NCI-H187 treated with DMSO at 0.1 percent for 48 hours (cell line): Measurements from ENCODE around the gene VPS11.
A peak's percentile ranks its signal among the peaks of the same experiment; 100 is the strongest.
"Not testable (repeated sequence)": the region's sequence is repeated elsewhere in the genome, so short reads cannot be mapped to it uniquely, and the experiment has no call there.

Experiments
- DNase-seq: peaks from one replicate; lab custom pipeline; 2025; lab: John Stamatoyannopoulos, UW

The VPS11 gene

DNA sequence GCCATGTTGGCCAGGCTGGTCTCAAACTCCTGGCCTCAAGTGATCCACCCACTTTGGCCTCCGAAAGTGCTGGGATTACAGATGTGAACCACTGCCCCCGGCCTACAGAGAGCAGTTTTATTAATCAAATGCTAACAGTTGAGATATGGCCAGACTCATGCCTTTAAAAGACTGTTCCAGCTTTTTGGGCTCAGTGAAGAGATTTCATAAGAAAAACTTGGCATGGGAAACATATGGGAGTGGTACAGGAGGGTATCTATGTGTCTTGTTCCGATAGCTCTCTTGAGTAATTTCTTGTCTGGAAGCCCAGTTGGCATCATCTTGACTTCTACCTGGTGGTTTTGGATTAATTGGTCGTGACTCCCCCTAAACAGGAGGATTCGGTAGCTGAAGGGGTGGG, 28.7 kb upstream of the VPS11 start:
- DNase-seq, result no peak

DNA sequence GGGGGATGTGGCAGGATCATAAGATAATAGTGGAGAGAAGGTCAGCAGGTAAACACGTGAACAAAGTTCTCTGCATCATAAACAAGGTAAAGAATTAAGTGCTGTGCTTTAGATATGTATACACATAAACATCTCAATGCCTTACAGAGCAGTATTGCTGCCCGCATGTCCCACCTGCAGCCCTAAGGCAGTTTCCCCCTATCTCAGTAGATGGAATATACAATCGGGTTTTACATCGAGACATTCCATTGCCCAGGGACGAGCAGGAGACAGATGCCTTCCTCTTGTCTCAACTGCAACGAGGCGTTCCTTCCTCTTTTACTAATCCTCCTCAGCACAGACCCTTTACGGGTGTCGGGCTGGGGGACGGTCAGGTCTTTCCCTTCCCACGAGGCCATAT, 28.1 kb upstream of the VPS11 start:
- DNase-seq, result not testable (repeated sequence)

DNA sequence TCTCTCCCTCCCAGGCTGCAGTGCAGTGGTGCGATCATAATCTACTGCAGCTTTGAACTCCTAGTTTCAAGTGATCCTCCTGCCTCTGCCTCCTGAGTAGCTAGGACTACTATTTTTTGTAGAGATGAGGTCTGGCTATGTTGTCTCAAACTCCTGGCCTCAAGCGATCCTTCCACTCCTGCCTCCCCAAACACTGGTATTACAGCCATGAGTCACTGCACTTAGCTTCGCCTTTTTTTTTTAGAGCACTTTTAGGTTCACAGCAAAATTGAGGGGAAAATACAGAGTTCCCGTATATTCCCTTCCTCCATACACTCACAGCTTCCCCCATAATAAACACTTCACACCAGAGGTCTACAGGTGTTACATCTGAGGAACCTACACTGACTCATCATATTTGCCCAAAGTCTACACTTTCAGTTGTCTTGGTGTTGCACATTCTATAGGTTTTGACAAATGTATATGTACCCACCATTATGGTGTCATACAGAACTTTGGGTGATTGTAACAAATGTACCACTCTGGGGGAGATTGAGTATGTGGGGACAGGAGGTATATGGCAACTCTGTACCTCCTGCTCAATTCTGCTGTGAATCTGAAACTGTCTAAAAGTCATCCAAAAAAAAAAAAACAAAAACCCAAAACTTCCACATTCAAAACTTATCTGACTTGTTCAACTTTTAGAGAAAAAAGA, 25.6 kb upstream of the VPS11 start:
- DNase-seq, result no peak

DNA sequence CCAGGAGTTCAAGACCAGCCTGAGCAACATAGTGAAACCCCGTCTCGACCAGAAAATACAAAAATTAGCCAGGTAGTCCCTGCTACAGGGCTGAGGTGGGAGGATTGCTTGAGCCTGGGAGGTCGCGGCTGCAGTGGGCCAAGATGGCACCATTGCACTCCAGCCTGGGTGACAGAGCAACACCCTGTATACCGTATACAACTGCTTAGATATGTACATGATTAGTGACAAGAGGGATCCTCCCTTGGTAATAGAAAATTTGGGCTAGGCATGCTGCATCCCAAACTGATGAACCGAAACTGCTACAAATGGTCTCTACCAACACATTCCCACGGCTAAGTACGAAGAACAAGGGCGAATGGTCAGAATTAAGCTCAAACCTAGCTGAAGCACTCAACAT, 24.7 kb upstream of the VPS11 start:
- no peak for DNase-seq

DNA sequence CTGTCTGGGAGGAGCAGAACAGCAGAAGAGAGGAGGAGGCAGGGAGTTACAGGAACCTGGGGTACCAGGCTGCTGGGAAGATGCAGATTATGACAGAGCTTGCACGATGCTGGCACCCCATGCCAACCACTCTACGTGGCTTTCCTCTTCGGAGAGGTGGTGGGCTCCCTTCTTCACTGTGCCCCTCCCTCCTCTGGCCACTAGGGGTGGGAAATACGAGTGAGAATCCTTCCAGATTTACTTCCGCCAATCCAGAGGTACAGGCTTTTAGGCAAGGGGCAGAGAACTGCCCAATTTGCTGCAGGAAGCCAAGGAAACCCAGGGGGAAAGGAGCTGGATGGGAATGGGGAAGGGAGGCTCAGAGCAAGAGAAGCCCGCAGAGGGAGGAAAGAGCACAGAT, 22.9 kb upstream of the VPS11 start:
- no peak for DNase-seq

DNA sequence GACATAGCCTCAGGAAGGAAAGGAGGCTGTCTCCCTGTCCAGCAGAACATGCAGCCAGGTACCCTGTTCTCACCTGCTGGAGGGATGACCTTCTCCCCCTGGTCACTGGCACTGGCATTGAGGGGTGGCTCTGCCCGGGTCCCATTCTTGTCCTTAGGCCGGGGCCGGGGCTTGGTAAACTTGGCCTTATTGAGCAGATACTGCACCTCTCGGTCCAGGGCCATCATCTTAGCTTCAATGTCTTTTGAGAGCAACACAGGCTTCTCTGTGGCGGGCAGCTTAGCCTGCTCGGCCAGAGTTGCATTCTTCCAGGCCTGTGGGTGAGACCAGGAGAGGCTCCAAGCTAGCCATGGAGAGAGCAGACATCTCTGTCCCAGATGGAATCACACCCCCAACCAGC, 21.1 kb upstream of the VPS11 start:
- DNase-seq, result no peak

DNA sequence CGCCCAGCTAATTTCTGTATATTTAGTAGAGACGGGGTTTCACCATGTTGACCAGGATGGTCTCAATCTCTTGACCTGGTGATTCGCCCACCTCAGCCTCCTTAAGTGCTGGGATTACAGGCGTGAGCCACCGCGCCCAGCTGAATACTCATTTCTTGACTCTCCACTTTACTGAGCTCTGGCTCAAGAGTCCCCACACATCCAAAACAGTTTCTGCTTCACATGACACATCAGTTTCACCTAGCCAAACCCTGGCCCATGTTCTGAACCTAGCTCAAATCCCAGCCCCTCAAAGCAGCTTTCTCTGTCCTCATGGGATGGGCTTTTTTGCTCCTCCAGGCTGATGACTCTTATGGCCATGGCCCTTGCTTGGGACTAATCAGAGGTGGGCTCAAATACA, 20.4 kb upstream of the VPS11 start:
- no peak for DNase-seq

DNA sequence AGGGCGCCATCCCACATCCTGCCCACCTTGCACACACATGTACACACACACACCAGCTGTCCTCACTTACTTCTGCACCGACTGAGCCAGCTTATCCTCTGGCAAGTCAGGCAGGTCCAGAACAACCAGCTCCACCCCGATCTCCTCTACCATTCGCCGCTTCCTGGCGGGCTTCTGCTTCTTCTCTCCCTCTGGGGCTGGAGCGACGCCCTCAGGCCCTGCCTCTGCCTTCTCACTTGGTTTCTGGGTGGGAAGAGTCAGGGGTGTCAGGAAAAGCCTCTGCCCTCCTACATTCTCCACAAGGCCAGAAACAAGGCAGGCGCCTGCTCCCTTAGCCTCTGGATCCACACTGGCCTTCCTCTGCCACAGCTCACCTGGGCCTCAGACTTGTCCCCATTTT, 19.0 kb upstream of the VPS11 start:
- no peak for DNase-seq

DNA sequence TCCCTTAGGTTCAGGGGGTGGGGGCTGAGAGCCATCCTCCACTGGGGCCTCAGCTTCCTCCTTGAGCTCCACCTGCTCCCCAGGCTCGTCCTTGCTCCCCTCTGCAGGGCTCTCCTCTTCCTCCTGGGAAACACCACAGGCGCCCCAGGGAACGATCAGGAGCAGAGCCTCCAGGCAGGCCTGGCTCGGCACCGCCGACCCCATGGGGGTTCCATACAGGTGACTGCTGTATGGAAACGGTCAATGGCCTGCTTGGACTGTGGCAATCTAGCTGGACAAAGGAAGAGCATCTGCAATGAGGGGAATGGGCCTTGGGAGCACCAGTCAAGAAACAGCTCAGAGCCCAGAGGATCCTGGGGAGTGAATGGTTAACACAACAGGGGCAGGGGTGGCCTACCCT, 18.5 kb upstream of the VPS11 start:
- DNase-seq, result no peak

DNA sequence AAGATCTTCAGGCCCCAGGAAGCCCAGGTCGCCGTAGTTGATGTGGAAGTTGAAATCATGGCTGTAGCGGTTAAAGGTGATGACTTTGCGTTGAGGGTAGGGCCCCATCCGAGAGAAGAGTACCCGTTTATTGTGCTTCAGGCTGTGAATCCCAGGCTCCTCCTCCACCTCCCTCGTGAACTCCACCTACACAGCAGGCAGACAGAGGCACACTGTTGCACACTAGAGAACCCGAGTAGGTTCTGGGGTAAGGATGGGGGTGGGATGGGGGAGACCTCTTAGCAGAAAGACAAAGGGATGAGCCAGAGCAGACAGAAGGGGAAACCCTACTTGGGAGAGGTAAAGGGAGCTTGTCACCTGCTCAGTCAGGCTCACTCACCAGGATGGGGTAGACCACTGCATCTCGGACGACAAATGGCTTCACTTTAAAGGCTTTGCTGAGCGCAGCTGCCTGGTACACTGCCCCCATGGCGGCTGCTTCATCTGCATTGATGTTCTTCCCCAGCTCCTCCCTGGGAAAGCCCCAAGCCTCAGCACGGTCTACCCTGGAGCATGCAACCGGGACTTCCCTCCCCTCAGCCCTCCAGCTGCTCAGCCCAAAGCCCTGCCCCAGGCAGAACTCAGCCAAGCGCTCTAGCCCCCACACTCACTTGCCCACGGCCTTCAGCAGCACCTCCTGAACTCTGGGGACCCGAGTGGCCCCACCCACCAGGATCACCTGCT, 16.0 kb upstream of the VPS11 start:
- no peak for DNase-seq

DNA sequence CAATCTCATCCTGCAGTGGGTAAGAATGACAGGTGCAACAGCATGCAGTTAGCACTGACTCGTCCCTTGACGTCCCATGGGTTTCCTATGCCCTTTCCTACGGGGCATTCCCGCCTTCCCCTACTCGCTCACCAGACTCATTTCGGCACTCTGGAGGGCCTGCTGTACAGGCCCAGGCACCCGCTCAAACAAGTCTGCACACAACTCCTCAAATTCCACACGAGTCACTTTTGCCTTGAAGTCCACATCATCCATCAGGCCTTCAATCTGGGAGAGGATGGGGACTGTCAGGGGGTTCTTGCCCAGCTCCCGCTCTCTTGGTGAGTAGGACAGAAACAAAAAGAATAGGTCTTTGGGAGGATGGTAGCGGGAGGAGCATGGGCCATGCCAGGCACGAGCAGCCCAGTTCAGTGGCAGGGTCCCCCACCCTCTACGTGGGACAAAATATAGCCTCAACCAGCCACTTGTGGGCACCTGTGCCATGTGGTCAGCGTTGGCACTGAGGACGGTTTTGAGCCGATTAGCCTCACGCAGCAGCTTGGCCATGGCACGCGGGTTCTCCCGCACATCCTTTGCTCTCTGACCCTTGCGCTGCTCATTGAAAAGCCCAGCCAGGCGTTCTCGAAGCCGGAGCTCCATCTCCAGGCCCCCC, 15.3 kb upstream of the VPS11 start:
- no peak for DNase-seq

DNA sequence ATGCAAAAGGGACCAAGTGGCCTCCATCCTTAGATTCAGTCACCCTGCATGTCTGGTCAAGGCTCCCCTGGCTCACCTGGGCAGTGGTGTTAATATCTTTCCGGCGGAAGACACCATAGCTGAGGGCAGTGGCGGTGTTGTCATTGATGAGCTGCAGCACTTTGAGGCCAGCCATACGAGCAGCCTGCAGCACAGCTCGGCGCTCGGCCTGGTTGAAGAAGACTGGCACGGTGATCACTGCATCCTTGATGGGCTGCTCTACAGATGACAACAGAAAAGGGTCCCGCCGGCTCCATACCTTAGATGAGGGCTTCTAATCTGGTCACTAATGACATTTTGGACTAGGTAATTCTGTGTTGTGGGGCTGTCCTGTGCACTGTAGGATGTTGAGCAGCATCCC, 13.2 kb upstream of the VPS11 start:
- no peak for DNase-seq

DNA sequence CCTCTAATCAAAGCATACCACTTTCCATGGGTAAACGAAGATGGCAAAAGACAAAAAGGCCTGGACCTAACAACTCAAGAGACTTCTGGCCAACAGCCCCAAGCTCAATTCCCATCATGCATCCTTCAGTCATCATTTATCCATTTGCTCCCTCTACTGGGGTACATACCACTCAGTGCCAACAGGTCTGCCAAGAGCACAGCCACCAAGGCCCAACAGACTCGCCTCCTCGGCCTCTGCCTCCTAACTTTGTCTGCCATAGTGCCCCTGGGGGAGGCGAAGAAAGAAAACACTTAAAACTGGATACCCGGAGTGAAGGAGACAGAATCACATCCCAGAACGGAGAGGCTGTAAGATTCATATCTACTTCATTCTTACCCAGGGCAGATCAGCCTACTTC, 11.7 kb upstream of the VPS11 start:
- DNase-seq, result no peak

DNA sequence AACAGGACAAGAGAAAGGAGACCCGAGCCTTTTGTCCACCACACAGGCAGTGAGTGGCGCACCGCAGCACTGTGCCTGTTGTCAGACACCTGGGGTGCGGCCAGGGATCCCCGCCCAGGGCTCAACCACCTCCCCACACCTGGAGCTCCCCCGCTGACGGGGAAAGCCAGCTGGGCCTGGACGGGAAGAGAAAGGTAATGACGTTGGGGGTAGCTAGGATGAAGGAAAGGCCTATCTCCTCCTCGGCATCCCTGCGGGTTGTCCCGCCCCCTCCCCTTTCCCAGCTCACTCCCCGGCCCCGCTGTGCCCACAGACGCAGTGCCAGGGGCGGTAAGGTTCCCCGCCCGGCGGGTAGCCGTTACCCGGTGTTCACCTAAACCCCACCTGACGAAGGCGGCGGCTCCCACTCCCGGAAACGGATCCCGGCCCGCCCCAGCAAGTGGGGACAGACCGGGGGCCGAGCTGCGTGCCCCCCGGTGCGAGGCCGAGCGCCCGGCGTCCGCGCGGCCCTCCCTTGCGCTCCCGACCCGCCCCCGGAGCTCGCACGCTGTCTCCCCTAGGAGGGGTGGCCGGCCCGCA, 11.1 kb upstream of the VPS11 start:
- no peak for DNase-seq

DNA sequence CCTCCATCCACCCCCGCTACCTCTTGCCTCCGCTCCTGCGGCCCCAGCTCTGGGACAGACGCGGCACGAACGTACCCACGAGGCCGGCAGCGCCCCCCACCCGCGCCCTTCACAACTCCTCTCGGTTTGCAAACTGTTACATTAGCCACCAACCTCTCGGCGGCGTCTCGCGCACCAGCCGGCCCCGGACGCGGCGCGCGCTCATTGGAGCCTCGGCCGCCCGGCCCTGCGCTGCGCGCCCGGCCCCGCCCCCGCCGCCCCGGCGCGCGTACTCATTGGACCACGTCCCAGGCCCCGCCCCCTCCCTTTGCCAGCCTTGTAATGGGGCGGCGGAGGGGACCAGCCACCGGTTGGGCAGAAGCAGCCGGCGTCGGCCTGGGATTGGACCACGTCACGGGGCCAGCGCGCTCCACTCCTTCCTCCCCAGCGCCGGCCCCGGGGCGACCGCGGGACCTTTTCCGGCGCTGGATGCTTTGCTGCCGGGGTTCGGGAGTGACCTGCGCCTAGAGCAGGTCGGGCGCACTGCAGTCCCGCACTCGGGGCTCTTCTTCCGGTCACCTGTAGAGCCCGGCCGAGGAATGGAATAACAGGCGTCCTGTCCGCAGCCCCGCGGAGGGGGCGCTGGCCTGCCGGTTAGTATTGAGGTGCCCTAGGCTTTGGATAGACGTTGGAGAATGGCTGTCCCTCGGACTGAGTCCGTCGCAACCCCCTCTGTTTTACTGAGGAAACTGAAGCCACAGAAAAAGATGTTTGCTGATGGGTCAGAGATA, 10.4 kb upstream of the VPS11 start, which contains the start of gene HYOU1:
TSS of gene HYOU1 (minus strand) at position 206 of the 770 bp plus-strand sequence. CDS start 1,045 bp downstream, outside the sequence.
- DNase-seq, result peak; percentile 73

DNA sequence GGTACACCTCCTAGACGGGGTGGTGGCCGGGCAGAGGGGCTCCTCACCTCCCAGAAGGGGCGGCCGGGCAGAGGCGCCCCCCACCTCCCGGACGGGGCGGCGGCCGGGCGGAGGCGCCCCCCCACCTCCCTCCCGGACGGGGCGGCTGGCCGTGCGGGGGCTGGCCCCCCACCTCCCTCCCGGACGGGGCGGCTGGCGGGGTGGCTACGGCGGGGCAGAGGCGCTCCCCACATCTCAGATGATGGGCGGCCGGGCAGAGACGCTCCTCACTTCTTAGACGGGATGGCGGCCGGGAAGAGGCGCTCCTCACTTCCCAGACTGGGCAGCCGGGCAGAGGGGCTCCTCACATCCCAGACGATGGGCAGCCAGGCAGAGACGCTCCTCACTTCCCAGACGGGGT, 8.5 kb upstream of the VPS11 start:
- DNase-seq, result not testable (repeated sequence)

DNA sequence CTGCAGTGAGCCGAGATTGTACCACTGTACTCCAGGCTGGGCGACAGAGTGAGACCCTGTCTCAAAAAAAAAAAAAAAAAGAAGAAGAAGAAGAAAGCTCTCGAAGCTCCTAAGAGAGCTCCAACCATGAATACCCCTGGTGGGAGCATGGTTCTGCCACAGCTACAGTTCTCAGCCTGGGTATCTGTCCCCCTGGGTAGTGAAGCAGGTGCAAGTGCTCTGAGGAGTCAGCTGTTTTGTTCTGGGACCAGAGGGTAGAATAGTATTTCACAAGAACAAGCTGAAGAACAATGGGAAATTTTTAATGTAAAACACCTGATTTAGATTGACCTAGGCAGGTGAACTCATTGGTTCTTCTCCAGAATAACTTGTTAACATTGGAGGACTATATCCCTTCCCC, 6.4 kb upstream of the VPS11 start:
- DNase-seq, result no peak

DNA sequence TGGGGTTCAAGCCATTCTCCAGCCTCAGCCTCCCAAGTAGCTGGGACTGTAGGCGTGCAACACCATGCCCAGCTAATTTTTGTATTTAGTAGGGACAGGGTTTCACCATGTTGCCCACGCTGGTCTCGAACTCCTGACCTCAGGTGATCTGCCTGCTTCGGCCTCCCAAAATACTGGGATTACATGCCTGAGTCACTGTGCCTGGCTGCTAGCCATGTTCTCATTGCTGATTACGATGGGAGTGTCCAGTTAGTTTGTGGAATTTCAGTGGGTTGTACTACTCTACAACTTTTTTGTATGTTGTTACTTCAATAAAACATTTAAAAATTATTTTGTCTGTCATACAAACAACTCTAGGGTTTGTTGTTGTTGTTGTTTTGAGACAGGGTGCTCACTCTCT, 4.8 kb upstream of the VPS11 start:
- no peak for DNase-seq

DNA sequence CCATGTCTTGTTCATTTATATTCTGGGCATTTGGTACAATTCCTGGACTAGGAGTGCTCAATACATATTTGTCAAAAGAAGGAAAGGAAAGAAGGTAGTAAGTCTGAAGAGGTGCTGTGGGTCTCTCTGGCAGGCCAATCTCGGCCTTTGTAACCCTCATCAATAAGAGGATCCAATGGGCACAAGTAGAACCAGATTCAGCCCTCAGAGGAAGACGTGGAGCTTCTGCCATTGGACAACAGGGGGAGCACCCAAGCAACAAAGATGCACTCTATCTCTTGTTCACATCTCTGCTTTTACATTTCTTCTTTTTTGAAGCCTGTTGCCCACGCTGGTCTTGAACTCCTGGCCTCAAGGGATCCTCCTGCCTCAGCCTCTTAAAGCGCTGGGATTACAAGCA, 2.2 kb upstream of the VPS11 start:
- DNase-seq, result no peak

DNA sequence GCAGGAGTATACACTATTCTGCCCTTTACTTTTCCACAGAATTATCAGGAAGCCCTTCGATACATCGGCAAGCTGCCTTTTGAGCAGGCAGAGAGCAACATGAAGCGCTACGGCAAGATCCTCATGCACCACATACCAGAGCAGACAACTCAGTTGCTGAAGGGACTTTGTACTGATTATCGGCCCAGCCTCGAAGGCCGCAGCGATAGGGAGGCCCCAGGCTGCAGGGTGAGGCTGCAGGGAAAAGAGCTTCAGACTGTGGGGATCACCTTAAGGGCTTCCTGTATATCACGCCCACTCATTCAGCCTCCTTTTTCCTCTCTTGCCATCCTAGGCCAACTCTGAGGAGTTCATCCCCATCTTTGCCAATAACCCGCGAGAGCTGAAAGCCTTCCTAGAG, 10.2 kb downstream of the VPS11 start:
- DNase-seq, result no peak

DNA sequence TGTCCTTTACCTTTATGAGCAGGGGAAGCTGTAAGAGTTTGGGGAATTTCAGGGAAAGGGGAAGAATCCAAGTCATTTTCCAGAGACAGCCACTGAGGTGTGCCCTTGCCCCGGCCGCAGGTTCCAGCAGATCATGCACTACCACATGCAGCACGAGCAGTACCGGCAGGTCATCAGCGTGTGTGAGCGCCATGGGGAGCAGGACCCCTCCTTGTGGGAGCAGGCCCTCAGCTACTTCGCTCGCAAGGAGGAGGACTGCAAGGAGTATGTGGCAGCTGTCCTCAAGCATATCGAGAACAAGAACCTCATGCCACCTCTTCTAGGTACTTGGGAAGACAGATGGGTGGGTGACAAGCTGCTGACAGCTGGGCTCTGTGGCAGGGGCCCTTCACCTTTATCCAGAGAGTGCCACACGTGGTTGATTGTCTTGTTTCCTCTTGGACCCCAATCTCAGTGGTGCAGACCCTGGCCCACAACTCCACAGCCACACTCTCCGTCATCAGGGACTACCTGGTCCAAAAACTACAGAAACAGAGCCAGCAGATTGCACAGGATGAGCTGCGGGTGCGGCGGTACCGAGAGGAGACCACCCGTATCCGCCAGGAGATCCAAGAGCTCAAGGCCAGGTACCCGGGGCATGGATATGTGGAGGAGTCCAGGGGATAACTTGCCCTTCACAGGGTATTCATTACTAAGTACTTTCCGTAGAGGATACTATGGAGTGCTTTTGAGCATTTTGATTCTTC, 11.2 kb downstream of the VPS11 start:
- DNase-seq, result no peak
